ENCODE measurements around the gene GALNT7.
A peak's percentile ranks its signal among the peaks of the same experiment; 100 is the strongest.

Gene GALNT7

GRCh38 chr4:173240696-173241095 is 72.1 kb downstream of the GALNT7 start:
- no peak for DNase-seq

GRCh38 chr4:173242466-173243250 is 74.0 kb downstream of the GALNT7 start:
- DNase-seq = no peak

- no peak for DNase-seq
Observed at GRCh38 chr4:173243321-173243720, 74.7 kb downstream of the GALNT7 start.

GRCh38 chr4:173243917-173244658 is 75.5 kb downstream of the GALNT7 start:
- DNase-seq = peak; percentile 35

- no peak for DNase-seq
Observed at GRCh38 chr4:173245952-173246351, 77.3 kb downstream of the GALNT7 start.

GRCh38 chr4:173246719-173247118 is 78.1 kb downstream of the GALNT7 start:
- no peak for DNase-seq

- no peak for DNase-seq
Observed at GRCh38 chr4:173247321-173247720, 78.7 kb downstream of the GALNT7 start.

GRCh38 chr4:173248690-173249089 is 80.1 kb downstream of the GALNT7 start:
- DNase-seq = no peak

- peak; percentile 83 for DNase-seq
Observed at GRCh38 chr4:173252024-173252935, 83.7 kb downstream of the GALNT7 start.

- no peak for DNase-seq
Observed at GRCh38 chr4:173253561-173253960, 85.0 kb downstream of the GALNT7 start.

- no peak for DNase-seq
Observed at GRCh38 chr4:173254646-173255045, 86.0 kb downstream of the GALNT7 start.

- no peak for DNase-seq
Observed at GRCh38 chr4:173256825-173257224, 88.2 kb downstream of the GALNT7 start.

- DNase-seq = no peak
Observed at GRCh38 chr4:173257732-173258717, 89.4 kb downstream of the GALNT7 start.

GRCh38 chr4:173258866-173259265 is 90.3 kb downstream of the GALNT7 start:
- DNase-seq = no peak

- no peak for DNase-seq
Observed at GRCh38 chr4:173259310-173259709, 90.7 kb downstream of the GALNT7 start.

GRCh38 chr4:173261052-173261451 is 92.4 kb downstream of the GALNT7 start:
- DNase-seq = no peak

- DNase-seq = no peak
Observed at GRCh38 chr4:173262375-173262774, 93.8 kb downstream of the GALNT7 start.

- no peak for DNase-seq
Observed at GRCh38 chr4:173264245-173264644, 95.6 kb downstream of the GALNT7 start.

GRCh38 chr4:173264684-173265185 is 96.1 kb downstream of the GALNT7 start:
- peak; percentile 38 for DNase-seq

GRCh38 chr4:173265751-173266150 is 97.1 kb downstream of the GALNT7 start:
- no peak for DNase-seq

GRCh38 chr4:173267711-173268110 is 99.1 kb downstream of the GALNT7 start:
- DNase-seq = no peak

GRCh38 chr4:173269280-173269679 is 100.7 kb downstream of the GALNT7 start:
- no peak for DNase-seq
